Activated T-helper 17 cell treated with anti-CD3 and anti-CD28 coated beads, Interleukin-2, amount 50 U/mL, for 72 hours (primary cell): ENCODE measurements around the gene SPG21. TPM values are rescaled to one million over a fixed set of nuclear protein-coding genes. Genes with fewer than 3 reads are reported as not detected.

Experiments used
- ATAC-seq: fragments of 150-1000 bp; cut with Tn5 transposase; replicated peaks from 2 replicates; pipeline ENCODE4 v1.10.0; 2021; ENCODE audit warnings: mild to moderate bottlenecking, moderate library complexity
- H3K27ac Mint-ChIP-seq: one replicate; pipeline ENCODE4 v1.8.0; 2022; ENCODE audit warnings: mixed read lengths
- H3K27me3 Mint-ChIP-seq: one replicate; pipeline ENCODE4 v1.8.0; 2022; ENCODE audit warnings: mixed read lengths
- H3K36me3 Mint-ChIP-seq: one replicate; pipeline ENCODE4 v1.8.0; 2022; ENCODE audit warnings: low read depth, mild to moderate bottlenecking, mixed read lengths
- H3K4me1 Mint-ChIP-seq: one replicate; pipeline ENCODE4 v1.8.0; 2022; ENCODE audit warnings: mixed read lengths
- H3K4me3 Mint-ChIP-seq: one replicate; pipeline ENCODE4 v1.8.0; 2022; ENCODE audit warnings: mild to moderate bottlenecking, mixed read lengths
- H3K9me3 Mint-ChIP-seq: one replicate; pipeline ENCODE4 v1.8.0; 2022; ENCODE audit warnings: mixed read lengths
- total RNA-seq, 2 donors: library from RNA; stranded (reverse); gene quantifications; one replicate each; pipeline ENCODE4 v1.2.3, GENCODE V29; 2022

SPG21 gene
- total RNA-seq, 2 donors from 2014 or later, result 65.1 to 87.7 TPM

GRCh38 chr15:64938192-64938591 lies 51.5 kb downstream of the SPG21 start:
- no peak for ATAC-seq
- Mint-ChIP-seq H3K27ac (no peak overlapping the region), H3K9me3 (no peaks in the 10 kb centered on the region), H3K4me1 (no peaks in the 10 kb centered on the region), H3K4me3 (no peak overlapping the region), H3K27me3 (no peaks in the 10 kb centered on the region), H3K36me3 (no peaks in the 10 kb centered on the region)

DNA sequence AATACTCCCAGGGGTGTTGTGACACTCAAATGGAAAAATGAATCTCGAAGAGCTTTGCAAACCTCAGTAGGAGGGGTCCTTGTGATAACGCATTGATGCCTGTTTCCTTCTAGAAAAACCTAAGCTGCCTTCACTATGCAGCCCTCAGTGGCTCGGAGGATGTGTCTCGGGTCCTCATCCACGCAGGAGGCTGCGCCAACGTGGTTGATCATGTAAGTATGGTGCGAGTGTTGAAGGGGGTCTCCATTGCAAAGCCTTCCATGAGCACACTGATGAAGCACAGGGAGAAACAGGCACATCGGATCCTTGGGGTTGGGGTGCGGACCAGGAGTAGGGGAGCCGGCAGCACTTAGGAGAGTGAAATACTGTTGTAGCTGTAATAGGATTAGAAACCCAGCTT lies 55.7 kb downstream of the SPG21 start:
- no peaks in the 10 kb centered on the region for H3K4me1 Mint-ChIP-seq
- no peaks in the 10 kb centered on the region for H3K36me3 Mint-ChIP-seq
- H3K9me3 Mint-ChIP-seq, result no peaks in the 10 kb centered on the region
- H3K27me3 Mint-ChIP-seq, result no peaks in the 10 kb centered on the region
- no peak overlapping the region for H3K27ac Mint-ChIP-seq
- no peak for ATAC-seq
- H3K4me3 Mint-ChIP-seq, result no peak overlapping the region

GRCh38 chr15:64931381-64931780 lies 58.3 kb downstream of the SPG21 start:
- Mint-ChIP-seq H3K27me3 (no peaks in the 10 kb centered on the region), H3K36me3 (no peaks in the 10 kb centered on the region), H3K9me3 (no peaks in the 10 kb centered on the region), H3K4me1 (no peaks in the 10 kb centered on the region), H3K27ac (no peak overlapping the region), H3K4me3 (no peak overlapping the region)
- ATAC-seq, result no peak

GRCh38 chr15:64930778-64931371 lies 58.8 kb downstream of the SPG21 start:
- no peaks in the 10 kb centered on the region for H3K4me1 Mint-ChIP-seq
- no peak overlapping the region for H3K4me3 Mint-ChIP-seq
- H3K36me3 Mint-ChIP-seq, result no peaks in the 10 kb centered on the region
- H3K27me3 Mint-ChIP-seq, result no peaks in the 10 kb centered on the region
- H3K9me3 Mint-ChIP-seq, result no peaks in the 10 kb centered on the region
- no peak for ATAC-seq
- H3K27ac Mint-ChIP-seq, result no peak overlapping the region

- Mint-ChIP-seq H3K4me3 (no peak overlapping the region), H3K27me3 (no peaks in the 10 kb centered on the region), H3K36me3 (no peaks in the 10 kb centered on the region), H3K9me3 (no peaks in the 10 kb centered on the region), H3K27ac (no peak overlapping the region), H3K4me1 (no peaks in the 10 kb centered on the region)
- ATAC-seq, result no peak
These were observed 59.6 kb downstream of the SPG21 start for GRCh38 chr15:64930019-64930652.

DNA sequence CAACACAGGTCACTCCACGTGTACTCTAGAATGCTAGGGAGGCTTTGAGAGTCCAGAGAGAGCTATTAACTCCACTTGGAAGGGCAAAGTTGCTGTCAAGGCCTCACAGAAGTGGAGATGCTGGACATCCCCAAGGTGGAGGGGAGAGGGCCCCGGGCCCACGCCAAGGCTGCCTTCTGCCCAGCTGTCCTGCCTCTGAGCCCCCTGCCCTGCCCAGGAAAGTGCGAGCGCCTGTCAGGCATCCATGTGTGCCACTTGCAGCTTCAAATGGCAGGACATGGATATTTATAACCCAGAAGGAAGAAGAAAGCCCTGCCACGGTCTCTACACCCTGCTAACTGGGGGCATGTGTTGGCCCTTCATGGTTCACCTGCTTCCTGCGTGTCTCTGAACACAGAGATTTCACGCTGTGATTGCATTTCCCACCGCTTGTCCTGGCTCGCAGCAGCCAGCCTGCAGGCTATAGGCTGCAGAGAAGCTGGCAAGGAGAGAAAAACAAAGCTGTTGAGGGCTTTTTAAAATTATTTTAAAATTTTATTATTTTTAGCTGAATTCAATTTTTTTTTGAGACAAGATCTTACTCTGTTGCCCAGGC lies 61.0 kb downstream of the SPG21 start:
- Mint-ChIP-seq H3K27ac (no peak overlapping the region), H3K36me3 (no peaks in the 10 kb centered on the region), H3K9me3 (no peaks in the 10 kb centered on the region), H3K27me3 (no peaks in the 10 kb centered on the region), H3K4me3 (no peak overlapping the region), H3K4me1 (no peaks in the 10 kb centered on the region)
- ATAC-seq, result no peak

DNA sequence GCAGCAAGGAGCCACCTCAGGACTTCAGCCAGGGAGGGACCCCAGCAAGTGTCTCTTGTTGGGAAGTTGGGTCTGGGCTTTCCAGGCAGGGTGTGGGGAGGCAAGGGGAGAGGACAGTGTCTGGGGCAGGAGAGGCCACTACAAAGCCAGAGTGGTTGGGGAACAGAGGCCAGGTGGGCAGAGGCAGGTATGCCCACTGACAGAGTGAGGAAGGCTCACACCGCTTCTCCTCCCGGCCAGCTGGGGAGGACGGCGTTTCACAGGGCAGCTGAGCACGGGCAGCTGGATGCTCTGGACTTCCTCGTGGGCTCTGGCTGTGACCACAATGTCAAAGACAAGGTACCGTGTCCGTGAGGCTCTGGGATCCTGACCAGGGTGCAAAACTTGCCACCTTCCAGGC lies 63.1 kb downstream of the SPG21 start:
- H3K4me3 Mint-ChIP-seq, result no peak overlapping the region
- ATAC-seq, result no peak
- H3K27me3 Mint-ChIP-seq, result no peaks in the 10 kb centered on the region
- H3K36me3 Mint-ChIP-seq, result no peaks in the 10 kb centered on the region
- H3K27ac Mint-ChIP-seq, result no peak overlapping the region
- no peaks in the 10 kb centered on the region for H3K9me3 Mint-ChIP-seq
- H3K4me1 Mint-ChIP-seq, result no peaks in the 10 kb centered on the region

GRCh38 chr15:64925335-64926330 lies 64.1 kb downstream of the SPG21 start:
- Mint-ChIP-seq H3K4me1 (no peaks in the 10 kb centered on the region), H3K27me3 (no peaks in the 10 kb centered on the region), H3K9me3 (no peaks in the 10 kb centered on the region), H3K27ac (no peak overlapping the region), H3K36me3 (no peaks in the 10 kb centered on the region), H3K4me3 (no peak overlapping the region)
- no peak for ATAC-seq

- no peaks in the 10 kb centered on the region for H3K27me3 Mint-ChIP-seq
- H3K4me1 Mint-ChIP-seq, result no peaks in the 10 kb centered on the region
- no peaks in the 10 kb centered on the region for H3K9me3 Mint-ChIP-seq
- H3K27ac Mint-ChIP-seq, result no peak overlapping the region
- H3K36me3 Mint-ChIP-seq, result no peaks in the 10 kb centered on the region
- H3K4me3 Mint-ChIP-seq, result no peak overlapping the region
- no peak for ATAC-seq
These were observed 66.2 kb downstream of the SPG21 start for GRCh38 chr15:64923546-64923945.

- Mint-ChIP-seq H3K4me3 (no peak overlapping the region), H3K4me1 (no peaks in the 10 kb centered on the region), H3K36me3 (no peaks in the 10 kb centered on the region), H3K27me3 (no peaks in the 10 kb centered on the region), H3K27ac (no peak overlapping the region), H3K9me3 (no peaks in the 10 kb centered on the region)
- no peak for ATAC-seq
These were observed 68.0 kb downstream of the SPG21 start for GRCh38 chr15:64921711-64922110.

DNA sequence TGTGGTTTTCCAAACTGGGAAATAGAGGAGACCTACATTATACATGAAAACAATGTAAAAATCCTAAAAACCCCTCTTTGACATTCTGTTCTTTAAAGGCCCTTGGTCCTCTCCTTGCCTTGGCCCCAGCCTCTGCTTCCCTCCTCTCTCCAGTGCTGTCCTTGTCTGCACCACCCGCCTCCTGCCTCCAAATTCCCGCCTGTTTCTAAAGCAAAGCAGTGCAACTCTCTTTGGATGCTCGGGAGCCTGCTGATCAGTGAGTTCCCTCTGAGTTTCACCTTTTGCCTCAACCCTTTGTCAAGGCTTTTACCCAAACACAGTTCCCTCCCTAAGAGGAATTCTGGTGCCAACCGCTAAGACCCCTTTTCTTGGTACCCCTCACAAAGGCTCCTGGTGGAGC lies 70.0 kb downstream of the SPG21 start:
- Mint-ChIP-seq H3K27me3 (no peaks in the 10 kb centered on the region), H3K4me1 (no peaks in the 10 kb centered on the region), H3K36me3 (no peaks in the 10 kb centered on the region), H3K4me3 (no peak overlapping the region), H3K27ac (no peak overlapping the region), H3K9me3 (no peaks in the 10 kb centered on the region)
- ATAC-seq, result no peak

DNA sequence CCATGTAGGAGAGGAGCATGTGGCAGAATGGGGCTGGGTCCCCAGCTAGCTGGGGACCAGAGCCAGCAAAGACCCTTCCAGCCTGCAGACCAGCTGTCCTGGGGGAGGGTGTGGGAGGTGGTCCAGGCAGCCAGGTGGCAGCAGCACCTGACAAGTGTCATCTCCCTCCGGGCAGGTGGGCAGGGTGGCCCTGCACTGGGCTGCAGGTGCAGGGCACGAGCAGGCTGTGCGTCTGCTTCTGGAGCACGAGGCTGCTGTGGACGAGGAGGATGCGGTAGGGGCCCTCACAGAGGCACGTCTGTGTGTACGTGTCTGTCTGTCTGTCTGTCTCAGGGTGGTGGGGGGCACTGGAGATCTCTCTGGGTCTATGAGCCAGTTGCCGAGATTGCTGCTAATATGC lies 72.5 kb downstream of the SPG21 start:
- Mint-ChIP-seq H3K27me3 (no peaks in the 10 kb centered on the region), H3K27ac (peak overlapping the region; percentile 56), H3K9me3 (no peaks in the 10 kb centered on the region), H3K36me3 (no peaks in the 10 kb centered on the region), H3K4me1 (no peaks in the 10 kb centered on the region), H3K4me3 (no peak overlapping the region)
- no peak for ATAC-seq

- Mint-ChIP-seq H3K4me3 (no peak overlapping the region), H3K27me3 (peaks cover under 1% of the 10 kb centered on the region), H3K4me1 (peaks cover 1% of the 10 kb centered on the region), H3K27ac (peak overlapping the region; percentile 56), H3K9me3 (no peaks in the 10 kb centered on the region), H3K36me3 (no peaks in the 10 kb centered on the region)
- ATAC-seq, result no peak
These were observed 73.3 kb downstream of the SPG21 start for GRCh38 chr15:64916365-64916764.

DNA sequence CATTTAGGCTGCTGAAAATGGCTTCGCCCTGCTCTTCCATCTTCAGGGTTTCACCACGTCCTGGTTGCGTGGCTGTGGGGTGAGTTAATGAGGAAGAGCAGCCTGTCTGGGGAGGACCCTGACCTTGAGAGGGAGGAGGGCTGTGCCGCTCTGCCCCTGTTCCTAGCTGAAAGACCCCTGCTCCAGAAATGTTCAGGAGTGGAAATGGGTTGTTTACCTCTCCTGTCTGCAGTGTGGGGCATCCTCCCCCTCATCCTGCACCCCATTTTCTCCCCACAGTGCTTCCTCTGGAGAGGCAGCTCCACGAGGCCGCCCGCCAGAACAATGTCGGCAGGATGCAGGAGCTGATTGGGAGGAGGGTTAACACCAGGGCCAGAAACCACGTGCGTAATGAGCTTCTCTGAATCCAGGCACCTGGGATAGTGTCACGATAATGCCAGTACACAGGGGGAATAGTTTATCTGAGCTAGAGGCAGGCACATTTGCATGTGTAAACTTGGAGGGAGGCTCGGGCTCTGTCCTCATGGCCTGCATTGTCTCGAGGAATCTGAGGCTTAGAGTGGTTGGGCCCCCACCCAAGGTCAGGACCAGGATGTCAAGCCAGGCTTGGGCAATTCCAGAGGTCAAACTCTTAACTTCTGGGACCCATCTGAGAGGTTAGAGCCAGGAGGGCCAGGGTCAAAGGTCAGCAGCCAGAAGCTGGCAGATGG lies 74.0 kb downstream of the SPG21 start:
- no peak for ATAC-seq
- peaks cover 6% of the 10 kb centered on the region for H3K4me1 Mint-ChIP-seq
- H3K27me3 Mint-ChIP-seq, result peaks cover 5% of the 10 kb centered on the region
- no peaks in the 10 kb centered on the region for H3K36me3 Mint-ChIP-seq
- H3K4me3 Mint-ChIP-seq, result no peak overlapping the region
- no peak overlapping the region for H3K27ac Mint-ChIP-seq
- H3K9me3 Mint-ChIP-seq, result no peaks in the 10 kb centered on the region
